ENCODE data around the gene UQCR11. TPM values are rescaled to one million over a fixed set of nuclear protein-coding genes. Genes with fewer than 3 reads are reported as not detected.

UQCR11 gene
- total RNA-seq, 4 donors from 2014 or later, result 20.6 to 110 (median 30.8) TPM

GRCh38 chr19:1572795-1573194 is 32.5 kb downstream of the UQCR11 start:
- no peak overlapping the region for H3K4me3 ChIP-seq
- H3K36me3 ChIP-seq, result no peaks in the 10 kb centered on the region
- TF ChIP-seq, protein P1, sequence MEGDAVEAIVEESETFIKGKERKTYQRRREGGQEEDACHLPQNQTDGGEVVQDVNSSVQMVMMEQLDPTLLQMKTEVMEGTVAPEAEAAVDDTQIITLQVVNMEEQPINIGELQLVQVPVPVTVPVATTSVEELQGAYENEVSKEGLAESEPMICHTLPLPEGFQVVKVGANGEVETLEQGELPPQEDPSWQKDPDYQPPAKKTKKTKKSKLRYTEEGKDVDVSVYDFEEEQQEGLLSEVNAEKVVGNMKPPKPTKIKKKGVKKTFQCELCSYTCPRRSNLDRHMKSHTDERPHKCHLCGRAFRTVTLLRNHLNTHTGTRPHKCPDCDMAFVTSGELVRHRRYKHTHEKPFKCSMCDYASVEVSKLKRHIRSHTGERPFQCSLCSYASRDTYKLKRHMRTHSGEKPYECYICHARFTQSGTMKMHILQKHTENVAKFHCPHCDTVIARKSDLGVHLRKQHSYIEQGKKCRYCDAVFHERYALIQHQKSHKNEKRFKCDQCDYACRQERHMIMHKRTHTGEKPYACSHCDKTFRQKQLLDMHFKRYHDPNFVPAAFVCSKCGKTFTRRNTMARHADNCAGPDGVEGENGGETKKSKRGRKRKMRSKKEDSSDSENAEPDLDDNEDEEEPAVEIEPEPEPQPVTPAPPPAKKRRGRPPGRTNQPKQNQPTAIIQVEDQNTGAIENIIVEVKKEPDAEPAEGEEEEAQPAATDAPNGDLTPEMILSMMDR (IDR thresholded peaks at IDR 0.05), result no peak
- no peak for TF ChIP-seq POLR2A (IDR thresholded peaks at IDR 0.05)
- H3K4me1 ChIP-seq, result peaks cover 0 to 4% of the 10 kb centered on the region in 2 donors
- DNase-seq, result no peak
- intact Hi-C loops (cut with DNase I; ENCODE audit: low total_unique reads), result no loop called here
- H3K9me3 ChIP-seq, result no peaks in the 10 kb centered on the region
- no peak overlapping the region for H3K27ac ChIP-seq
- no peaks in the 10 kb centered on the region for H3K27me3 ChIP-seq

DNA sequence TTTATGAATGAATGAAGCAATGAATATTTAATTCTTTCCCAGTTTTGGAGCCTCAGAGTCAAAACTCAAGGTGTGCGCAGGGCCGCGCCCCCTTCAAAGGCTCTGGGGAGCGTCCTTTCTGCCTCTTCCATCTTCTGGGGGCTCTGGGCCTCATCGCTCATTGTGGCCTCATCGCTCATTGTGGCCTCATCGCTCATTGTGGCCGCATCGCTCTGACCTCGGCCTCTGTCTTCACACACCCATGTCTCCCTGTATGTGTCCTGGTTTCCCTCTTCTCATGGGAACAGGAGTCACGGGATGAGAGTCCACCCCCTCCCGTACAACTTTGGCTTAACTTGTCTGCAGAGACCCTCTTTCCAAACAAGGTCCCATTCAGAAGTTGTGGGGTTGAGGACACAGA is 33.9 kb downstream of the UQCR11 start:
- no peak for TF ChIP-seq POLR2A (IDR thresholded peaks at IDR 0.05)
- TF ChIP-seq, protein P1 (IDR thresholded peaks at IDR 0.05), result no peak
- Histone ChIP-seq H3K4me3 (no peak overlapping the region), H3K4me1 (peaks cover 0 to 7% of the 10 kb centered on the region in 2 donors), H3K36me3 (no peaks in the 10 kb centered on the region), H3K9me3 (no peaks in the 10 kb centered on the region), H3K27ac (no peak overlapping the region), H3K27me3 (no peaks in the 10 kb centered on the region)
- no peak for DNase-seq
- intact Hi-C loops (cut with DNase I; ENCODE audit: low total_unique reads), result no loop called here

DNA sequence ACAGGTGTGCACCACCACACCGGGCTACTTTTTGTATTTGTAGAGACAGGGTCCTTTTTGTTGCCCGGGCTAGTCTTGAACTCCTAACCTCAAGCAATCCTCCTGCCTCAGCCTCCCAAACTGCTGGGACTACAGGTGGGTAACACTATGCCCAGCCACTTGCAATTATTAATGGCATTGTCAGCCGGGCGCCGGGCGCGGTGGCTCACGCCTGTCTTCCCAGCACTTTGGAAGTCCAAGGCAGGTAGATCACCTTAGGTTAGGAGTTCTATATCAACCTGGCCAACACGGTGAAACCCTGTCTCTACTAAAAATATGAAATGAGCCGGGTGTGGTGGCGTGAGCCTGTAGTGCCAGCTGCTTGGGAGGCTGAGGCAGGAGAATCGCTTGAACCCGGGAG is 34.4 kb downstream of the UQCR11 start:
- no peak overlapping the region for H3K4me3 ChIP-seq
- TF ChIP-seq, protein P1 (IDR thresholded peaks at IDR 0.05), result no peak
- no peak for TF ChIP-seq POLR2A (IDR thresholded peaks at IDR 0.05)
- H3K9me3 ChIP-seq, result no peaks in the 10 kb centered on the region
- no peaks in the 10 kb centered on the region for H3K27me3 ChIP-seq
- no peak overlapping the region for H3K27ac ChIP-seq
- DNase-seq, result no peak
- intact Hi-C loops (cut with DNase I; ENCODE audit: low total_unique reads), result no loop called here
- H3K4me1 ChIP-seq, result peaks cover 0 to 10% of the 10 kb centered on the region in 2 donors
- H3K36me3 ChIP-seq, result no peaks in the 10 kb centered on the region

DNA sequence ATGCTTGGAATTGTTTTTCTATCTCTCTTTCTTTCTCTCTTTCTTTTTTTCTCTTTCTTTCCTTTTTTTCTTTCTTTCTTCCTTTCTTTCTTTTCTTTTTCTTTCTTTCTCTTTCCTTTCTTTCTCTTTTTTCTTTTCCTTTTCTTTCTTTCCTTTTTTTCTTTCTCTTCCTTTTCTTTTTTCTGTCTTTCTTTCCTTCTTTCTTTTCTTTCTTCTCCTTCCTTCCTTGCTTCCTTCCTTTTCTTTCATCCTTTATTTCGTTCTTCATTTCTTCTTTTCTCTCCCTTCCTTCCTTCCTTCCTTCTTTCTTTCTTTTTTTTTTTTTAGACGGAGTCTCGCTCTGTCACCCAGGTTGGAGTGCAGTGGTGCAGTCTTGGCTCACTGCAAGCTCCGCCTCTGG is 35.3 kb downstream of the UQCR11 start:
- Histone ChIP-seq H3K4me1 (peaks cover 0 to 15% of the 10 kb centered on the region in 2 donors), H3K4me3 (no peak overlapping the region), H3K27me3 (no peaks in the 10 kb centered on the region), H3K9me3 (no peaks in the 10 kb centered on the region), H3K36me3 (no peaks in the 10 kb centered on the region), H3K27ac (no peak overlapping the region)
- no peak for DNase-seq
- no peak for TF ChIP-seq POLR2A (IDR thresholded peaks at IDR 0.05)
- TF ChIP-seq, protein P1 (IDR thresholded peaks at IDR 0.05), result no peak
- intact Hi-C loops (cut with DNase I; ENCODE audit: low total_unique reads), result no loop called here

DNA sequence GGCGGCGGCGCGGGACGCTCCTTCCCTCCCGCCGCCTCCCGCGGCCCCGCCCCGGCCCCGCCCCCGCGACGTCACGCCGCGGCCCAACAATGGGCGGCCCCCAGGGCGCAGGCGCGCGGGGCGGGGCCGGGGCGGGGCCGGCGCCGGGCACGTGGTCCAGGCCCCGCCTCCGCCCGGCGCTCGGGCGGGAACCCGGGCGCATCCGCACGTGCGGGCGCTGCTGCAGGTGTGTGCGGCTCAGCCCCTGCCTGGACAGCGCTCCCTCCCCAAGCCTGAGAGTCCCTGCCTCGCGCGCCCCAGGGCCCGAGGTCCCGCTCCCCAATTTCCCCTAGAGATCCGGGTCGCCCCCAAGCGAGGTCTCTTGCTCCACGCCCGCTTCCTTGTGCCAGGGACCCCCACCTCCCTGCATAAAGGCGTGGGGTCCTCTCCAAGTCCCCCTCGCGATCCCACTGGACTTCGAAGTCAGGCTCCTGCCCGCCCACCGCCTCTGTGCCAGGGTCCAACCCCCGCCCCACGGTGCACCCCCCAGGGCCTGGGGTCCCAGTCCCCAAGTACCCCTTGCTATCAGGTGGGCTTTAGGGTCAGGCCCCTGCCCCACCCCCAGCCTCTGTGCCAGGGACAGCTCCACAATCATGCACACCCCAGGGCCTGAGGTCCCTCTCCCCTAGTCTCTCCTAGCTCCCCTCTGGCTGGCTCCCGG is 36.8 kb downstream of the UQCR11 start, which contains the start of gene MEX3D:
Gene MEX3D (minus strand): TSS at position 6 of the 700 bp plus-strand sequence. CDS start 267 bp downstream, outside the sequence.
- DNase-seq, result peak; percentile 67 to 75

More for the DNA sequence above, 36.8 kb downstream of the UQCR11 start, which contains the start of gene MEX3D:
- Histone ChIP-seq H3K36me3 (no peaks in the 10 kb centered on the region), H3K4me1 (peaks cover 0 to 15% of the 10 kb centered on the region in 2 donors), H3K27ac (peak within 1 kb of the TSS; percentile 75 to 83), H3K4me3 (peak within 1 kb of the TSS; percentile 41 to 84), H3K27me3 (no peaks in the 10 kb centered on the region), H3K9me3 (no peaks in the 10 kb centered on the region)
- no peak for TF ChIP-seq POLR2A (IDR thresholded peaks at IDR 0.05)
- TF ChIP-seq, protein P1 (IDR thresholded peaks at IDR 0.05), result no peak
- intact Hi-C loops (cut with DNase I; ENCODE audit: low total_unique reads), result no loop called here
